Middle frontal gyrus (tissue), 1 donor: ENCODE results near the gene TFDP3.

Source experiments
- DNase-seq: peaks from one replicate; pipeline ENCODE4 v3.0.0-alpha.2; 2015; ENCODE audit warnings: low spot score; ENCODE audit errors: extremely low spot score

The TFDP3 gene

GRCh38 chrX:133185938-133186337 is 32.2 kb downstream of the TFDP3 start:
- no peak for DNase-seq

- DNase-seq, result no peak
Measured at GRCh38 chrX:133185119-133185518, 33.0 kb downstream of the TFDP3 start.

- DNase-seq, result no peak
Measured at GRCh38 chrX:133183806-133184205, 34.3 kb downstream of the TFDP3 start.

GRCh38 chrX:133179500-133179899 is 38.7 kb downstream of the TFDP3 start:
- no peak for DNase-seq

GRCh38 chrX:133177202-133177601 is 41.0 kb downstream of the TFDP3 start:
- no peak for DNase-seq

GRCh38 chrX:133175605-133176004 is 42.5 kb downstream of the TFDP3 start:
- no peak for DNase-seq

- no peak for DNase-seq
Measured at GRCh38 chrX:133175162-133175561, 43.0 kb downstream of the TFDP3 start.

- DNase-seq, result no peak
Measured at GRCh38 chrX:133171962-133172708, 46.0 kb downstream of the TFDP3 start.
